Skin of body (tissue), 2 donors: ENCODE measurements around the gene MUC5AC. TPM values are rescaled to one million over a fixed set of nuclear protein-coding genes. Genes with fewer than 3 reads are reported as not detected.
"Not testable (repeated sequence)": the region's sequence is repeated elsewhere in the genome, so short reads cannot be mapped to it uniquely, and the experiment has no call there.

Experiments used
- DNase-seq: peaks from one replicate; lab custom pipeline; 2025; lab: John Stamatoyannopoulos, UW
- total RNA-seq: library from RNA; depleted of rRNA; stranded (reverse); fragments of >200 nt; gene quantifications from one replicate; pipeline ENCODE4 v1.2.3, GENCODE V29; 2014

Gene MUC5AC
- total RNA-seq, 1 donor from 2014 or later = 0.39 TPM

DNA sequence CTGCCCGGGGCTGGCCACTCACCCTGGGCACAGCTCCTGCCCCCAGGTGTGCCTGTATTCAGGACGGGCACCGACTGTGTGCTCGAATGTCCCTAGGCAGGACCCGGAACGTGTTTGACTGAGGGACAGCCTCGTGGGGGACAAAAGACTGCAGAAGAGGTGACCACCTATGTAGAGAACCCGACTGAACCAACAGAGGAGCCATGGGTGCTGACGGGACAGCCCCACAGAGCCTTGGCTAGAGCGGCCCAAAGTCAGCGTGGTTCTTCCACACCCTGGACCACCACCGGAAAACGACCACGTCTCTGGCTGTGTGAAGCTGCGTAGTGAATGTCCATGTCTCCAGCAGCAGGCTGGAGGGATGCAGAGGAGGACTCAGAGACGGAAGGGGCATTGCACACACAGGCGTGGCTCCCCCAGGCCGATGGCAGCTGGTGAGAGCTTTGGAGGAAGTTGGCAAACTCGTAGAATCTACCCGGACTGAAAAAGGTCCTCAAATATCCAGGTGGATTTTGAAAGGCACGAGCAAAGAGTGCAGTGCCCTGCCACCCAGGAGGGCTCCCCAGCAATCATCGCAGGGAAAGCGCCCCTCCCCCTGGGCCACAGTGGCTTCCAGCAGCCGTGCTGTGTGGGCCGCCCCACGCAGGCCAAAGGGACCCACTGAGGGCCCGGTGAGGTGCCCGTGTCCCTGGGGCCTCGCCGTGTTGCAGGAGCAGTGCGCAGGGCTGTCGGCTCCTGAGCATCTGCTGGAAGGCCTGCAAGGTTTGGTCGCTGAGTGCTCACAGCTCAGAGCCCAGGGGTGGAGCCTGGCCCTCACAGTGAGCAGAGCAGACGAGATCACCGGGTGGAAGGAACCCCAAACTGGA, 47.6 kb downstream of the MUC5AC start:
- DNase-seq = no peak

DNA sequence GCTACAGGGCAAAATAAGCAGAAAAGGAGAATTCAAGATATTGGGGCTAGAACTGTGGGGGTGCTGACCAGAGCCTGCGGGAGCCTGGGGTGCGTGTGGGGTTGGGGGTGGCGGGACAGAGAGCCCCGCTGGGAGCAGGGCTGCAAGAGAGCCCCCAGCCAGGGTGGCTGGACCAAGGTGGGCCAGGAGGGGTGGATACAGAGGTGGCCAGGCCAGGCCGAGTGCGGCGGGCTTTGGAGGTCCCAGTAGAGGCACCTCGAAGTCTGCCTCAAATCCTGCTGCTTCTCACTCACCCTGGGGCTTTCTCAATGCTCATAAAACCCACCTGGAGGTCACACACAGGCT, 48.2 kb downstream of the MUC5AC start:
- DNase-seq = no peak

DNA sequence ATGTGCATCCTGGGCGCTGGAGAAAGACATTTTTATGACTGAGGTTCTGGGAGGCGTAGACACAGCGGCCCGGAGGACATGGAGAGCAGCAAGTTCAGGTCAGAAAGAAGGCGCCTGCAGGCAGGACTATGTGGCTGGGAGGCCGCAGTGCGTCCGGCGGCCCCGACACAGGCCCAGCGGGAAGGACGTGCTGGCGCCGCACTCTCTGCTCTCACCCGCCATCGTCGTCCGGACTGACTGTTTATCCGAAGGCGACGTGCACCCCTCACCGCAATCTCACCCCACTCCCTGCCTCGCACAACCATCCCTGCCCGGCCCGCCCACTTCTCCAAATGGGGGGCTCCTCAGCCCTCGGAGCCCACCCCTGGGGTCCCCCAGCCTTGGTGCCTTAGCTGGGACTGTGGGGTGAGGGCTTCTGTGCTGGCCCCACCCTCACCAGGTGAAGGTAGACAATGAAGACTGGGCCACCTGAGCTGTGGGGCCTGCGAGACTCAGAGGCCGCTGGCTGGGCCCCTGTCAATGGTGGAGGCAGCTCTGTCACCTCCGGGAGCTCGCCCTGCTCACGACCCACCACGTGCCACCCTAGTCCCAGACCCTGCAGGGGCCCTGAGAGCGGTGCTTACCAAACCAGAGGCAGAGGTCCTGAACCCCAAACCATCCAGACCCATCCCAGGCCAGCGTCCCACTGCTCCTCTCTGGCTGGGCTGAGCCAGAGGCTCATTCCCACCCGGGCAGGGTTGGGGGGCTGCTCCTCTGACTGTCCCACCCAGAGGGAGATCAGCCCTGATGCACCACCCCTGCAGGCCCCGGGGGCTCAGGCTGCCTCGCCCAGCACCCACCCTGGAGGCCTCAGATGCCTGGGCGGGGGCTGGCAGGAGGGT, 48.9 kb downstream of the MUC5AC start:
- DNase-seq = no peak

DNA sequence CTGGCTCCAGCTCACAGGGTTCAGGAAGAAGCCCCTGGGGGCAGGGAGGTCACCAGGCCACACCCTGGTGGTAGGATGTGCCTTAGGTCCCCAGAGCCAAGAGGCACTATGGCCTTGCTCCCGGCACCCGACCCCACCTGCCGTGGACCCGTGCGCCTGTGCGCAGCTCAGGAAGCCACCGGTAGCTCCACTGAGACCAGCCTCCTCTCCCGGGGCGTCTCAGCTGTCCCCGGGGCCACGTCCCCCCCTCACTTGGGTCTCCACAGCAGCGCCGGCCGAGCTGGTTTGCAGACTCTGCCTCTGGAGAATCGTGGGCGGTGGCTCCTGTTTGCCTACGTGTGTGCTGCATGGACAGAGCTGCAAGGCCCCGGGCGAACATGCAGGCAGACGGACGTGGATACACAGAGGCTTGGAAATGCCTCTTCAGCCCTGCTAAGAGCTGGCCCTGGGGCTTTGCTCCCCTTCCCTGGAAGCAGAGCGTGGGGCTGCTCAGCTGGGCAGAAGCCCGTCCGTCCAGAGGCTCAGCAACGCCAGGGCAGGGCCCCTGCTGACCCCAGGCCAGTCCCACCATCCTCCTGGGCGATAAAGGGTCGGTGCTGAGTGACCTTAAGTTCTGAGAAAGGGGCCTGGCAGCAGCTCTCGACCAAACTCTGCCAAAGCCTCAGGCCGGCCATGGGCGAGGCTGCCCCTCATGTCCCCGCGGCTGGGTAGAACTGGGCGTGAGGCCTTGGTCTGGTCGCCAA, 49.8 kb downstream of the MUC5AC start:
- no peak for DNase-seq

DNA sequence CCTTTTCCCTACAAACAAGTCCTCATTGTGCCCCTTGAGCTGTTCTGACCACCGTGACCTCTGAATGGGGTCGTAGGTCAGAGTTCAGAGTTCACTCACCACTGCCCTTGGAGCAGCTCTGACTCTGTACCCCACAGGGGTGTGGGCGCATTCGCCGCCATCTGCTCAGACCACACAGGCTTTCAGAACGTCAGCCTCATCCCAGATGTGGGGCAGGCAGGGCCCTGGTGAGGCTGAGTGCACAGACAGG, 50.3 kb downstream of the MUC5AC start:
- no peak for DNase-seq

DNA sequence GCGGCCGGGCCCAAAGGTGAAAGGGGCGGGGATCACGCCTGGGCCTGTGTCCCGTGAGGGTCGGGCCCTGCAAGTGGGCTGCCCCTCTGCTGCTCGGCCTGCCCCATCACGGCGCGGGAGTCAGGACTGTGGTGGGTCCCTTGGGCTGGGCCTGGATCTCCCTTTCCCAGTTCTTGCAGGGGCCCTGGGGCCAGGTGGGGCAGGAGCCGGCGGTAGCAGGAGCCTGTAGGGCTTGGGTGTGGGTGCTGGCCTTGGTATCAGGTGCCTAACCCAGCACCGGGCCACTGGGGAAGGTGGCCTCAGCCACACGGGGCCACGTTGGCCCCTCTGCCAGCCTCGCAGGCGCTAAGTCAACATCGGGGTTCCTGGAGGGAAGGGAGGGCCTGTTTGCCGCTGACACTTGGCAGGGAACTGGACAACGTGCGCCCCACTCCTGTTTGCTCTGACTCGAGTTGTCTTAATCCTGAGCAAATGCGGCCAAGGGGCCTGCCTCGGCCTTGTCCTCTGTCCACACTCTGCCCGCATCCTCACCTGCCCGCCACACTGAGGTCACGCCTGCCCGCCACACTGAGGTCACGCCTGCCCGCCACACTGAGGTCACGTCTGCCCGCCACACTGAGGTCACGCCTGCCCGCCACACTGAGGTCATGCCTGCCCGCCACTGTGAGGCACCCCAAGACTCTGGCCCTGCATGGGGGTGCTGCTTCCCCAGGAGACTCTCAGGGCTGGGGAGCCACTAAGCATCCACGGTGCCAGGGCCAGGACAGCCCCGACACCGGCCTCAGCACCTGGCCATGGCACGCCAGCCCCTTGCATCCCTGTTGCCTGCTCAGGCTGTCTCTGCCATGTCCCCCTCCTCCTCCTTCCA, 50.9 kb downstream of the MUC5AC start:
- no peak for DNase-seq

DNA sequence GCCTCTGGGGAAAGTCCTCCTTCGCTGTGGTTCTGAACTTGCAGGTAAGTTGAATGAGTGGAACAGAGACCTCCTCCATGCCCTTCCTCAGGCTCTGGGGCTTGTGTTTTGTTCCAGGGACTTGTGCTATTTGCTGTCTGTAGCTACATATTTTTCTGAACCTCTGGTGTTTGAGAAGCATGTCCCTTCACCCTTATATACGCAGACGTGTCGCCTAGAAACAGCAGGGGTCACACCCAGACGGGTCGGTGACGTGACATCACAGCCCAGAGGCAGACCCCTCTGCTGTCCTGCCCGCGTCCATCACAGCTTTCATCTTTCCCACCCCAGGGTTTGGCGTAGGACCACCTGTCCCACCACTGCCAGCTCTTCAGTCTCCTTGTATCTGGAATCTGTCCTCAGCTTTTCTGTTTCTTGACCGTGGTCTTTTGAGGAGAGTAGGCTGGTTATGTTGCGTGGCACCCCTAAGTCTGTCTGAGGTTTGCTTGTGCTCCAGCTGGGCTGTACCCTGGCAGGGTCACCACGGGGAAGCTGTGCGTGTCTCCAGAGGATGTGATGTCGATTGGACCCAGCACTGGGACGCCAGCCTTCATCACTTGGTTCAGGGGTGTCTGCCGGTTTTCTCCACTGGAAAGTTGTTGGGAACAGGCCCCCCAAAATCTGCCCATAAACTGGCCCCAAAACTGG, 51.8 kb downstream of the MUC5AC start:
- DNase-seq = no peak

DNA sequence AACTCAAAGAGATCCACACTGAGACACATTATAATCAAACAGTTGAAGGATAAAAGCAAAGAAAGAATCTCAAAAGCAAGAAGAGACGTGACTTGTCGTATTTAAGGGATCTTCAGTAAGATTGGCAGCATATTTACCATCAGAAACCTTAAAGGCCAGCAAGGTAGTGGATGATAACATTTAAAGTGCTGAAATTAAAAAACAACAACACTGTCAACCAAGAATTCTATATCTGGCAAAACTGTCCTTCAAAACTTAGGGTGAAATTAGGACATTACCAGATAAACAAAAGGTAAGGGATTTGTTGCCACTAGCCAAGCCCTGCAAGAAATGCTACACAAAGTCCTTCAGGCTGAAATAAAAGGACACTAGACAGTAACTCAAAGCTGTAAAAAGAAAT, 54.1 kb downstream of the MUC5AC start:
- DNase-seq = no peak

DNA sequence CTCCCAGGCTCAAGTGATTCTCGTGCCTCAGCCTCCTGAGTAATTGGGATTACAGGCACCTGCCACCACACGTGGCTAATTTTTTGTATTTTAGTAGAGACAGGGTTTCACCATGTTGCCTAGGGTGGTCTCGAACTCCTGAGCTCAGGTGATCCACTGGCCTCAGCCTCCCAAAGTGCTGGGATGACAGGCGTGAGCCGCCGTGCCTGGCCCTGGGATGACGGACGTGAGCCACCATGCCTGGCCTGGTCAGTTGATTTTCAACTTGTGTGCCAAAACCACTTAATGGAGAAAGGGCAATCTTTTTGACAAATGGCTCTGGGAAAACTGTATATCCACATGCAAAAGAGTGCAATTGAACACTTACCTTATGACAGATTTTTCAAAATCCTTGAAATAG, 58.1 kb downstream of the MUC5AC start:
- not testable (repeated sequence) for DNase-seq

DNA sequence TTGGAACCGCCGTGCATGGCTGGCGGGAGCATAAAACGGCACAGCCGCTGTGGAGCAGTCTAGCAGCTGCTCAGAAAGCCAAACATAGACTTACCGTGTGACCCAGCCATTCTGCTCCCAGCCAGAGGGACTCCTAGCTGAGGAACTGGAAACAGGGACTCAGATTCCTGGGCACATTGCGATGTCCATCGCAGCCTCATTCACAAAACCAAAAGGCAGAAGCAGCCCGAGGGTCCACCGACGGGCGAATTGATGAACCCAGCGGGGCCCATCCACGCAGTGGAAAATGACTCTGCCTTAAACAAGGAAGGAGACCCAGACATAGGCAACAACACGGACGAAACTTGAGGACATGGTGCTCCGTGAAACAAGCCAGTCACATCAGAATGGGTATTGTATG, 59.4 kb downstream of the MUC5AC start:
- DNase-seq = no peak

DNA sequence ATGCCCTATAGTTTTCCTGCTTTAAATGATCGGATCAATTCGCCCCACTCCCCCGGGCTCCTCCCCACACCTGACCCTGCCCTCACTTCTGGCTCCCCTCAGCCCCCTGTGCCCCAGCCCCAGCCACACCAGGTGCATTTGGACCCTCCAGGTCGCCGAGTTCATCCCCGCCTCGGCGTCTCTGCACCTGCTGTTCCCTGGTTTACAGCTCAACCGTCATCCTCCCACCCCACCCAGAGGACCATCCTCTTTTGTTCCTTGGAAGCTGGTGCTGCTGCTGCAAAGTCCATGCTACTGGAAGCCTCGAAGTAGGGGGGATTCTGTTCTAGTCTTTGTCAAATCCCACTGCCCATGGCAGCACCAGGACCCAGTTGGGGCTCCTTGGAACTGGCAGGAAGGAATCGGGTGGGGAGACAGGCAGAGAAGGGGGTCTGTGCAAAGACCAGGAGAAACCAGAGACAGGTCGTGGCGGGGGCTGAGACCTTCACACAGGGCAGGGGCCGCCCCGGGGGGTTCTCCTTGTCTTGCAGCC, 60.6 kb downstream of the MUC5AC start:
- no peak for DNase-seq

DNA sequence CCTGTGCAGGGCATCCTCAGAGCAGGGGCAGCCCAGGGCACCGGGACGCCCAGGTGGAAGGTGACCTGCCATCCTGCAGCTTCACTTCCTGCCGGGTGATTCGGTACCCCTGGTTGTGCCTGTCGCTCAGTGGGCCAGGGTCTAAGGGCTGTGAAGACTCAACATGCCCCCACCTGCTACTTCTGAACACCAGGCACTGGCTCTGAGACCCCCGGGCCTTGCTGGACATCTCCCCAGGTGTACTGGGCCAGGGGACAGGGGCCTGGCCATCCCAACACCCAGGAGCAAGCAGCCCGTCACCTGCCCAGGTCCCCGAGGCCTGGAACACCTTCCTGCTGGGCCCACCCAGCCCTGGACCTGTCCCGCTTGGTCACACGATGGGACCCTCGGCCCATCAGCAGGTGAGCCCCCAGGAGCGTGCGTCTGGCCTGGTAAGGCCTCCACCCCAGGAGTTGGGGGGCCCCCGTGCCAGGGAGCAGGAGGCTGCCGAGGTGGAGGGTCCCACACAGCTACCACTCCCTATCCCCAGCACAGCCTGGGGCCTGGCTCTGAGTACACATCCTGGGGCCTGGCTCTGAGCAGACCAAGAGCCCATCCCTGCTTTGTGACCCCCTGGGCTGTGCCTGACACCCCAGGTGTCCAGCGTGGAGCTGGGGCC, 61.2 kb downstream of the MUC5AC start:
- no peak for DNase-seq

DNA sequence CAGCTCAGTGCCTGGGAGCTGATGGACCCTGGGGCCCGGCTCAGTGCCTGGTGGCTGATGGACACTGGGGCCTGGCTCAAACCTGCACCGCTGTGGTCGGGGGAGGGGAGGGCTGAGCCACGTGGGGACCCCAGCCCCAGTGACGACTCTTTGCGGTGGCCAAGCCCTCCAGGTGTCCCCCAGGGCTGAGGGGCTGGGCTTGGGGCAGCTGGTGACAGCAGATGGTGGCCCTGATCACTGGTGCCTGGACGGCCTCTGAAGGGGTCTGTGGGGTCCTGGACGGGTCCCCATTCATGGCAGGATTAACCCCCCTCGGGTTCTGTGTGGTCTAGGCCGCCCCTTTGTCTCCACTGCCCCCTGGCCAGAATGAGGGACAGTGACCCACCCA, 61.7 kb downstream of the MUC5AC start:
- DNase-seq = no peak

DNA sequence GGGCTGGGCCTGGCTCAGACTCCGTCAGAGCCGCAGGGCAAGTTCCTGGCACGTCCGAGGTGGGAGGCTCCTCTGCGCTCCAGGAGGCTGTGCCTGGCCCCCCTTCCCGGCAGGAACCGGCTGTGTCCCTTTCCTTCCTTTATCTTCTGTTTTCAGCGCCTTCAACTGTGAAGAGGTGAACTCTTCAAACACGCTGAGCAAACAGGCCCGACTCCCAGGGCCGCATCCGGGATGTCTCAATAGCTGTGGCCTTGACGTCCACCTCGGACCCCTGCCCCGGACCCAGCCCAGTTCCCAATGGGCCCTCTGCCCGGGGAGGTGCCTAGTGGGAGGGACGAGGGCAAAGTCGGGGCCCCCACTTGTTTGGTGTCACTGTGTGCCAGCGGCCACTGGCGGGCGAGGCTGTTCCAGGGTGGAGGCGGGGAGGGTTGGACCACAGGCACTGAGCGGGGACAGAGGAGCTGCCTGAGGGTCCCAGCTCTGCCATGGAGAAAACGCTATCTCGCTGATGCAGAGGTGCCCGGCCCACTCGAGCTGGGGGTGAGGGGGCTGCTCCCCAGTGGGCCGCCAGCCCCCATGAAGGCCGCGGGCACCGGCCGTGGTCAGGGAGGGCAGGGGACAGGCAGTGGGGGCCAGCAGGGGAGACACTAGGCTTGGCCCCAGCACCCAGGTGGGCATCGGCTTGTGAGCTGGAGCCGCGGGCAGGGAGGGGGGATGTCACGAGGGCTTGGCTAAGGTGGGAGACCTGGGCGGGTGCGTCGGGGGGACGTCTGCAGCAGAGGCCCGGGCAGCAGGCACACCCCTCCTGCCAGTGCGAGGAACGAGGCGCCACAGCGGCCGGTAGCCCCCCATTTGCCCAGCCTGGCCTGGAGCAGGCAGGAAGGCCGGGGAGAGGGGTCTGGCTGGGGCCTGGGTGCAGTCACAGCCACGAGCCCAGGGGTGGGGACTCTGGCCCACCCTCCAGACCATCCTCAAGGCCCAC, 62.4 kb downstream of the MUC5AC start:
- DNase-seq = no peak

DNA sequence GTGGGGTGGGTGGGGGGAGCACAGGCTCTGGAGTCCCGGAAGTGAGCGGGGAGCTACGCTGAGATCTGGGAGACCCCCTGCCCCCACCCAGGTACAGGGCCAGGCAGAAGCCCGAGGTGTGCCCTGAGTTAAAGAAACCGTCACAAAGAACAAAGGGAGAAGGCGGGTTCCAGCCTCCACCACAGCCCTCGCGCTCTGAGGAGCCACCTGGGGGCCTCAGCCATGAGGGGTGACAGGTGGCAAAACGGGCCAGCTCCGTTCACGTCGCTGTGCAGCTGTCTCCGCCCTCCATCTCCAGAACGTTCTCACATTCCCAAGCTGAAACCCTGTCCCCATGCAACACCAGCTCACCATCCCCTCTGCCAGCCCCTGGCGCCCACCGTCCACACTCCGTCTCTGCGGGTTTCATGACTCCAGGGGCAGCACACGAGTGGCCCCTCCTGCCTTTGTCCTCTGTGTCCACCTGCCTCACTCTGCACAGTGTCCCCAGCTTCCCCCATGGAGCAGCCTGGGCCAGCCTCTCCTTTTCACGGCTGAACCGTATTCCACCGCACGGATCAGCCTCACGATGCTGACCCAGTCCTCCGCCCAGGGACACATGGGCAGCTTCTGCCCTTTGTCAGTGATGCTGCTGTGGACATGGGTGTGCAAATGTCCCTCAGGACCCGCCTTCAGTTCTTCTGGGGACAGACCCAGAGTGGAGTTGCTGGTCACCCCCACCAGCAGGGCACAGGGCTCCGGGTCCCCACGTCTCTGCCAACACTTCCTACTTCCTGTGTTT, 63.4 kb downstream of the MUC5AC start:
- DNase-seq = no peak

DNA sequence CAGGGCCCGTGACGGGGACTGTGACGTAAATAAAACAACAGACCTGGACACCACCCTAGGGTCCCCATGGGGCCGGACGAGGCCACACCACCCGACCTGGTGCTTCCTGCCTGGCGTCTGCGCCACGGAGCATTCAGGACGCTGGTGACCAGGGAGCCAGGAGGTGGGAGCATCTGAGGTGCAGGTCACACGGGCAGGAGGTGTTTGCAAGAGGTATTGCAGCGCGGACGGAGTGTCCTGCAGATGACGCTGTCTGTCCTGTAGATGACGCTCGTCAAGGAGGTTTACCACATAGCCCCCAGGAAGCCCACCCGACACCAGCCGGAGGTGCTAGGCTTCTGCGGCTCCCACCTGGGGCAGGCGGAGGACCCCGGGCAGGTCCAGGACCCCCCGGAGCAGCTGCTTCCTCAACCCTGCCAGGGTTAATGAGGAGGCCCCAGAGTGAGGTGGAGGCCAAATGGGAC, 64.1 kb downstream of the MUC5AC start:
- DNase-seq = no peak

DNA sequence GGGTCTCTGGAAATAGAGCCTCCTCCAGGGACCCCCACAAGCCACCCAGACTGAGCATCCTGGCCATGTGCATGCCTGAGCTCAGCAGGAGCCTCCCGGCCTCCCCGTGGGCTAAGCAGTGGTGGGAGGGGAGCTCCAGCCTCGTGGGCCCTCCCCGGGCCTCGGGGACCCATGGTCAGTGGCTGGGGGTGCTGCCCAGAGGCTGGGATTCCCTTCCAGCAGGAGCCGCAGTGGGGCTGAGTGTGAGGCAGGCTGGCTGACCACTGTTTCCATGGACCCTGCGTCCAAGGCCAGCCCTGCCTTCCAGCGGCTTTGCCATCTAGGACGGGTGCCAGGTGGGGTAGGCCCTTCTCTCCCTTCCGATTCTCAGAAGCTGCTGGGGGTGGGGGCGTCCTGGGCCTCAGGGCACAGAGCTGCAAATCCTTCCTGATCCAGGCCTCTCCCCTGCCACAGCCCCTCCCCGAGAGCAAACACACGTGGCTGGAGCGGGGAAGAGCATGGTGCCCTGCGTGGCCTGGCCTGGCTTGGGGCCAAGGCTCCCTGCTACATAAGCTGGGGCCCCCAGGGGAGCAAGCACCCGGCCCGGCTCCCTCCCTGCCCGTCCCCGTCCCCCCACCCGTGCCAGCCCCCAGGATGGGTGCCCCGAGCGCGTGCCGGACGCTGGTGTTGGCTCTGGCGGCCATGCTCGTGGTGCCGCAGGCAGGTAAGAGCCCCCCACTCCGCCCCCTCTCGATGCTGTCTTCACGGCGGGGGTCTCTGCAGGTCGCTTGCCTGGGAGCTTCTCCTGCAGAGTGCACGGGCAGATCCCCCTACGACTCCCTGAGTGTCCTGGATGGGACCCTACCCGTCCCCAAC, 65.0 kb downstream of the MUC5AC start, which contains the start of gene MUC5B:
MUC5B (plus strand) TSS at position 576 of the 855 bp plus-strand sequence; CDS start at position 634, 58 bp downstream.
- DNase-seq = no peak
